ENCODE measurements around the gene CCDC134. TPM values are rescaled to one million over a fixed set of nuclear protein-coding genes. Genes with fewer than 3 reads are reported as not detected.

The CCDC134 gene
- total RNA-seq, 4 donors from 2014 or later, result 12.2 to 15.4 (median 13.1) TPM

GRCh38 chr22:41762980-41763779, 37.3 kb upstream of the CCDC134 start:
- H3K4me3 ChIP-seq (ENCODE audit: low read depth, poor library complexity, severe bottlenecking), result no peak overlapping the region
- no peak for DNase-seq (ENCODE audit: low spot score in 2 of 2)
- intact Hi-C loops (cut with DNase I; ENCODE audit: low total_unique reads), result no loop called here
- WGBS, 2 donors, result 62 to 67% methylated on average over 13 to 14 of the region's 14 CpGs
- TF ChIP-seq, protein P1, sequence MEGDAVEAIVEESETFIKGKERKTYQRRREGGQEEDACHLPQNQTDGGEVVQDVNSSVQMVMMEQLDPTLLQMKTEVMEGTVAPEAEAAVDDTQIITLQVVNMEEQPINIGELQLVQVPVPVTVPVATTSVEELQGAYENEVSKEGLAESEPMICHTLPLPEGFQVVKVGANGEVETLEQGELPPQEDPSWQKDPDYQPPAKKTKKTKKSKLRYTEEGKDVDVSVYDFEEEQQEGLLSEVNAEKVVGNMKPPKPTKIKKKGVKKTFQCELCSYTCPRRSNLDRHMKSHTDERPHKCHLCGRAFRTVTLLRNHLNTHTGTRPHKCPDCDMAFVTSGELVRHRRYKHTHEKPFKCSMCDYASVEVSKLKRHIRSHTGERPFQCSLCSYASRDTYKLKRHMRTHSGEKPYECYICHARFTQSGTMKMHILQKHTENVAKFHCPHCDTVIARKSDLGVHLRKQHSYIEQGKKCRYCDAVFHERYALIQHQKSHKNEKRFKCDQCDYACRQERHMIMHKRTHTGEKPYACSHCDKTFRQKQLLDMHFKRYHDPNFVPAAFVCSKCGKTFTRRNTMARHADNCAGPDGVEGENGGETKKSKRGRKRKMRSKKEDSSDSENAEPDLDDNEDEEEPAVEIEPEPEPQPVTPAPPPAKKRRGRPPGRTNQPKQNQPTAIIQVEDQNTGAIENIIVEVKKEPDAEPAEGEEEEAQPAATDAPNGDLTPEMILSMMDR (IDR thresholded peaks at IDR 0.05), result no peak
- no peak for TF ChIP-seq POLR2A (IDR thresholded peaks at IDR 0.05)

DNA sequence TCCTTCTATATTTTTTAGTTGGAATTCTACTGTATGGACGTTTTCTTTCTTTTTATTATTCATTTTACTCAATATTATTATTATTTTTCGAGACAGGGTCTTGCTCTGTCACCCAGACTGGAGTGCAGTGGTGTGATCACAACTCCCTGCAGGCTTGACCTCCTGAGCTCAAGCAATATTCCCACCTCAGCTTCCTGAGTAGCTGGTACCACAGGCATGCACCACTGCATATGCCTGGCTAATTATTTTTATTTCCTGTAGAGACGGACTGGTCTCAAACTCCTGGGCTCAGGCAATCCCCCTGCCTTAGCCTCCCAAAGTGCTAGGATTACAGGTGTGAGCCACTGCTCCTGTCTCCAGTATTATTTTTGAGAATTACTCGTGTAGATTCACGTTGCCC, 34.0 kb upstream of the CCDC134 start:
- H3K4me3 ChIP-seq (ENCODE audit: low read depth, poor library complexity, severe bottlenecking), result no peak overlapping the region
- no peak for DNase-seq (ENCODE audit: low spot score in 2 of 2)
- TF ChIP-seq, protein P1 (IDR thresholded peaks at IDR 0.05), result no peak
- no peak for TF ChIP-seq POLR2A (IDR thresholded peaks at IDR 0.05)
- intact Hi-C loops (cut with DNase I; ENCODE audit: low total_unique reads), result no loop called here
- WGBS, 2 donors, result 65 to 70% methylated on average over 5 of the region's 5 CpGs

GRCh38 chr22:41768430-41768829, 32.0 kb upstream of the CCDC134 start:
- intact Hi-C loops (cut with DNase I; ENCODE audit: low total_unique reads), result no loop called here
- 53 to 56% methylated on average over 2 of the region's 2 CpGs for WGBS, 2 donors
- TF ChIP-seq, protein P1 (IDR thresholded peaks at IDR 0.05), result no peak
- TF ChIP-seq POLR2A (IDR thresholded peaks at IDR 0.05), result no peak
- DNase-seq (ENCODE audit: low spot score in 2 of 2), result no peak
- no peak overlapping the region for H3K4me3 ChIP-seq (ENCODE audit: low read depth, poor library complexity, severe bottlenecking)

GRCh38 chr22:41770715-41771468, 29.6 kb upstream of the CCDC134 start:
- TF ChIP-seq POLR2A (IDR thresholded peaks at IDR 0.05), result no peak
- TF ChIP-seq, protein P1 (IDR thresholded peaks at IDR 0.05), result no peak
- intact Hi-C loops (cut with DNase I; ENCODE audit: low total_unique reads), result no loop called here
- 85 to 87% methylated on average over 5 of the region's 5 CpGs for WGBS, 2 donors
- DNase-seq (ENCODE audit: low spot score in 2 of 2), result no peak
- no peak overlapping the region for H3K4me3 ChIP-seq (ENCODE audit: low read depth, poor library complexity, severe bottlenecking)

GRCh38 chr22:41772198-41772597, 28.3 kb upstream of the CCDC134 start:
- intact Hi-C loops (cut with DNase I; ENCODE audit: low total_unique reads), result no loop called here
- H3K4me3 ChIP-seq (ENCODE audit: low read depth, poor library complexity, severe bottlenecking), result no peak overlapping the region
- no peak for TF ChIP-seq POLR2A (IDR thresholded peaks at IDR 0.05)
- TF ChIP-seq, protein P1 (IDR thresholded peaks at IDR 0.05), result no peak
- DNase-seq (ENCODE audit: low spot score in 2 of 2), result no peak
- WGBS, 2 donors, result 89 to 92% methylated on average over 4 of the region's 4 CpGs

Data from lower leg skin (tissue), 4 donors.